Measurements from ENCODE around the gene IFIH1.

DNA sequence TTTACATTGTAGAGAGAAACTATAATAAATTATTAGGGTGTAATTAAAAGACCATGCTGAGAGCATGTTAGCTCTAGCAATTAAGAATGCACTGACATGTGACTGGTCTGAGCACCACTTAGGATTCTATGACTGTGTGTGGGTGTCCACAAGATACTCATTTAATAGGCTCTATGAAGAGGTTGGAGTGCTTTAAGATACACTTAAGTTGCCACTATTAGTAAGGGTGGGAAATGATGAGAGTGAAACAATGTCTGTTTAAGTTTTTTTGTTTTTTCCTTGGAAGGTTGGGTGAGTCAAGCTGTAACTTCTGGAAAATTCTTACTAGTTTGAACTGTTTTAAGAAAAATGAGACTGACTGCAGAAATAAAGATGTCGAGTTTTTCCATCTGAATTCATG, 73.4 kb downstream of the IFIH1 start:
- TF ChIP-seq, protein P1, sequence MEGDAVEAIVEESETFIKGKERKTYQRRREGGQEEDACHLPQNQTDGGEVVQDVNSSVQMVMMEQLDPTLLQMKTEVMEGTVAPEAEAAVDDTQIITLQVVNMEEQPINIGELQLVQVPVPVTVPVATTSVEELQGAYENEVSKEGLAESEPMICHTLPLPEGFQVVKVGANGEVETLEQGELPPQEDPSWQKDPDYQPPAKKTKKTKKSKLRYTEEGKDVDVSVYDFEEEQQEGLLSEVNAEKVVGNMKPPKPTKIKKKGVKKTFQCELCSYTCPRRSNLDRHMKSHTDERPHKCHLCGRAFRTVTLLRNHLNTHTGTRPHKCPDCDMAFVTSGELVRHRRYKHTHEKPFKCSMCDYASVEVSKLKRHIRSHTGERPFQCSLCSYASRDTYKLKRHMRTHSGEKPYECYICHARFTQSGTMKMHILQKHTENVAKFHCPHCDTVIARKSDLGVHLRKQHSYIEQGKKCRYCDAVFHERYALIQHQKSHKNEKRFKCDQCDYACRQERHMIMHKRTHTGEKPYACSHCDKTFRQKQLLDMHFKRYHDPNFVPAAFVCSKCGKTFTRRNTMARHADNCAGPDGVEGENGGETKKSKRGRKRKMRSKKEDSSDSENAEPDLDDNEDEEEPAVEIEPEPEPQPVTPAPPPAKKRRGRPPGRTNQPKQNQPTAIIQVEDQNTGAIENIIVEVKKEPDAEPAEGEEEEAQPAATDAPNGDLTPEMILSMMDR (IDR thresholded peaks at IDR 0.05) = no peak
- TF ChIP-seq POLR2A (IDR thresholded peaks at IDR 0.05) = no peak
